Activated CD4-positive, alpha-beta T cell treated with anti-CD3 and anti-CD28 coated beads, Interleukin-2, amount 10 ng/mL, durations not matched to agents 24 days and 14 days (primary cell): ENCODE results near the gene RPRD1A. TPM values are rescaled to one million over a fixed set of nuclear protein-coding genes. Genes with fewer than 3 reads are reported as not detected.

Experiments used
- total RNA-seq: library from RNA; stranded (reverse); gene quantifications from 2 replicates; pipeline ENCODE4 v1.2.3, GENCODE V29; 2022

The RPRD1A gene
- total RNA-seq, 1 donor from 2014 or later, result 27.4 TPM

Other genes with a start within 250 kb of the RPRD1A start
- gene SLC39A6, start 61.8 kb upstream of the RPRD1A start, total RNA-seq, result 51.2 and 51.5 TPM in 2 replicates
- 104 and 111 TPM in 2 replicates for gene ELP2, start 62.3 kb upstream of the RPRD1A start, total RNA-seq
- gene MOCOS, start 119.9 kb upstream of the RPRD1A start, total RNA-seq, result 0.21 and 0.57 TPM in 2 replicates
- not detected in 2 replicates for gene FHOD3, start 230.2 kb upstream of the RPRD1A start, total RNA-seq